ENCODE data around the gene ZNF527.
A peak's percentile ranks its signal among the peaks of the same experiment; 100 is the strongest.

ZNF527 gene

DNA sequence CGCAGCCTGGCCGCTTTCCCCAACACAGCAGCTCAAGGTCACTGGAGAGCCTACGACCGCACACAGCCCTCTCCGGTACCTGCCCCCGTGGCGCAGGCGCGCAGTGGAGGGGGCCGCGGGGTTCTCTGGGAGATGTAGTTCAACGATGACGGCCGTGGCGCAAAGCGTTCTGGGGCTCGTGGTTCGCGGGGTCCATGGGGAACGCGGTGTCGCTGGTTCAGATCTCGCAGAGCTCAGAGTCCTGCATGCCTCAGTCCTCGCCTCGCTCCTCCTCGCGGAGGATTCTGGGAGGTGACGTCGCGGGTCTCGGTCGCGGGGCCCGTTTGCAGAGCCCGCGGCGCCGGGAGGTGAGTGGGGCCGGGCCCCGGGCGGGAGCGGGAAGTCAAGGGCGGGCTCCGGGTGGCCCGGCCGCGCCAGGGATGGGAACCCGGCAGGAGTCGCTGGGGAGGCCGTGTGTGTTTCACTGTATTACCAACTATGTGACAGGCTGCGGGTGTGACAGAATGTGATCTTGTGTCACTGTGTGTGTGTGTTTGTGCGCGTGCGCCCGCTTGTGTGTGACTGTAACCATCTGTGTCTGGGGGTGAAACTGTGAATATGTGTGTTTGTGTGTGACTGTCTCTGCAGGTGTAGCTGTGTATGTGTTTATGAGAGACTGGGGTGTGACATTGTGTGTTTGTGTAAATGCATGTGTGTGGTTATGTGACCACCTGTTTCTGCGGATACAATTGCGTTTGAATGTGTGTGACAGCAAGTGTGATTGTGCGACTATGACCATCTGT is at the start of gene ZNF527:
TSS of gene ZNF527 (plus strand) at position 220 of the 782 bp plus-strand sequence. CDS start 3,100 bp downstream, outside the sequence.
- peak within 1 kb of the TSS; percentile 92 for H3K4me3 ChIP-seq (ENCODE audit: low read depth, low read length)
- H2AFZ ChIP-seq (ENCODE audit: low read length, unreplicated experiment), result peak within 1 kb of the TSS; percentile 94
- H3K36me3 ChIP-seq (ENCODE audit: insufficient read depth, low read length), result peaks cover 19% of the 10 kb centered on the region
- H3K27me3 ChIP-seq (ENCODE audit: insufficient read depth, low read length), result no peaks in the 10 kb centered on the region
- peaks cover 3% of the 10 kb centered on the region for H3K79me2 ChIP-seq (ENCODE audit: control insufficient read depth, insufficient read depth, low read length, unreplicated experiment)
- no peaks in the 10 kb centered on the region for H3K4me1 ChIP-seq (ENCODE audit: control insufficient read depth, insufficient read depth, low read length, unreplicated experiment)
- H3K27ac ChIP-seq (ENCODE audit: low read depth, low read length), result peak within 1 kb of the TSS; percentile 57

- Histone ChIP-seq H3K27ac (ENCODE audit: low read depth, low read length) (no peak overlapping the region), H2AFZ (ENCODE audit: low read length, unreplicated experiment) (no peak overlapping the region), H3K36me3 (ENCODE audit: insufficient read depth, low read length) (no peaks in the 10 kb centered on the region), H3K4me3 (ENCODE audit: low read depth, low read length) (no peak overlapping the region), H3K79me2 (ENCODE audit: control insufficient read depth, insufficient read depth, low read length, unreplicated experiment) (no peaks in the 10 kb centered on the region), H3K27me3 (ENCODE audit: insufficient read depth, low read length) (no peaks in the 10 kb centered on the region), H3K4me1 (ENCODE audit: control insufficient read depth, insufficient read depth, low read length, unreplicated experiment) (peaks cover 8% of the 10 kb centered on the region)
Observed at GRCh38 chr19:37329686-37330085, 41.2 kb upstream of the ZNF527 start.

GRCh38 chr19:37332839-37333238 is 38.1 kb upstream of the ZNF527 start:
- peak overlapping the region; percentile 53; the same call in 1 of the 2 replicates for H3K27ac ChIP-seq (ENCODE audit: low read depth, low read length)
- H2AFZ ChIP-seq (ENCODE audit: low read length, unreplicated experiment), result no peak overlapping the region
- H3K79me2 ChIP-seq (ENCODE audit: control insufficient read depth, insufficient read depth, low read length, unreplicated experiment), result peaks cover 12% of the 10 kb centered on the region
- H3K36me3 ChIP-seq (ENCODE audit: insufficient read depth, low read length), result no peaks in the 10 kb centered on the region
- H3K4me1 ChIP-seq (ENCODE audit: control insufficient read depth, insufficient read depth, low read length, unreplicated experiment), result peaks cover 13% of the 10 kb centered on the region
- H3K27me3 ChIP-seq (ENCODE audit: insufficient read depth, low read length), result no peaks in the 10 kb centered on the region
- H3K4me3 ChIP-seq (ENCODE audit: low read depth, low read length), result no peak overlapping the region

GRCh38 chr19:37333457-37333856 is 37.4 kb upstream of the ZNF527 start:
- Histone ChIP-seq H3K36me3 (ENCODE audit: insufficient read depth, low read length) (no peaks in the 10 kb centered on the region), H3K4me1 (ENCODE audit: control insufficient read depth, insufficient read depth, low read length, unreplicated experiment) (peaks cover 13% of the 10 kb centered on the region), H3K27me3 (ENCODE audit: insufficient read depth, low read length) (no peaks in the 10 kb centered on the region), H3K4me3 (ENCODE audit: low read depth, low read length) (no peak overlapping the region), H3K27ac (ENCODE audit: low read depth, low read length) (peak overlapping the region; percentile 53; the same call in 1 of the 2 replicates), H3K79me2 (ENCODE audit: control insufficient read depth, insufficient read depth, low read length, unreplicated experiment) (peaks cover 13% of the 10 kb centered on the region), H2AFZ (ENCODE audit: low read length, unreplicated experiment) (no peak overlapping the region)

- Histone ChIP-seq H3K27me3 (ENCODE audit: insufficient read depth, low read length) (no peaks in the 10 kb centered on the region), H3K4me3 (ENCODE audit: low read depth, low read length) (peak overlapping the region; percentile 92), H3K27ac (ENCODE audit: low read depth, low read length) (peak overlapping the region; percentile 57), H2AFZ (ENCODE audit: low read length, unreplicated experiment) (peak overlapping the region; percentile 43), H3K36me3 (ENCODE audit: insufficient read depth, low read length) (no peaks in the 10 kb centered on the region), H3K4me1 (ENCODE audit: control insufficient read depth, insufficient read depth, low read length, unreplicated experiment) (peaks cover 13% of the 10 kb centered on the region), H3K79me2 (ENCODE audit: control insufficient read depth, insufficient read depth, low read length, unreplicated experiment) (peaks cover 21% of the 10 kb centered on the region)
Observed at GRCh38 chr19:37334179-37335071, 36.5 kb upstream of the ZNF527 start.

DNA sequence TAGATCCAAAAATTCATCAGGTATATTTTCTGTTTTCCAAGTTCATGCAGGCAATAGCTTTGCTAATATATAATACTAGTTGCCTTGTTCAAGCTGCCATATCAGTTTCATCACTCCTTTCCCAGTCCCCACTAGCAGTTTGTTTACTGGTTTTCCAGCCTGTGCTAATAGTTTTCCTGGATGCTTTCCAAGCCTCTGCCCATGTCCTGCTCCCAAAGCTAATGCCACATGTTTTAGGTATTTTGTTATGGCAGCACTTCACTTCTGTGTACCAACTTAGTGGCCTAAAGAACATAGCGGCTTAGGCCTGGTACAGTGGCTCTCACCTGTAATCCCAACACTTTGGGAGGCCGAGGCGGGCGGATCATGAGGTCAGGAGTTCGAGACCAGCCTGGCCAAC is 28.1 kb upstream of the ZNF527 start:
- Histone ChIP-seq H3K36me3 (ENCODE audit: insufficient read depth, low read length) (peaks cover 2% of the 10 kb centered on the region), H3K27me3 (ENCODE audit: insufficient read depth, low read length) (no peaks in the 10 kb centered on the region), H3K4me3 (ENCODE audit: low read depth, low read length) (no peak overlapping the region), H3K4me1 (ENCODE audit: control insufficient read depth, insufficient read depth, low read length, unreplicated experiment) (no peaks in the 10 kb centered on the region), H3K79me2 (ENCODE audit: control insufficient read depth, insufficient read depth, low read length, unreplicated experiment) (peaks cover 15% of the 10 kb centered on the region), H3K27ac (ENCODE audit: low read depth, low read length) (no peak overlapping the region), H2AFZ (ENCODE audit: low read length, unreplicated experiment) (no peak overlapping the region)

DNA sequence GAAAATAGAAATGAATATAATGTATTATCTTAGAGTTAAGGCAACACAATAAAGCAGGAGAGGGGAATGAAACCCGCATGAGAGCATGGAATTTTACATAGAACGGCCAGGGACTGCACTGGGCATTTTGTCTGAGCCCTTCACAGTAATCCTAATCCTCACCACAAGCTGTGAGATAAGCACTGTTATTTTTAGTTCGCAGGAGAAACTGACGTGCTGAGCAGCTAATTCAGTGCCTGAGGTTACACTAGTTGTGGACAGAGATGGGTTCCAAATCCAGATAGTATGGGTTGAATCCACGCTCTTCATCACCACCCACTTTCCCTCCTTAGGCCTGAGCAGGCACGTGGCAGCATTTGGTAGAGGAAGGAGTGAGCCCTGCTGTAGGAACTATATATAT is 24.8 kb upstream of the ZNF527 start:
- Histone ChIP-seq H2AFZ (ENCODE audit: low read length, unreplicated experiment) (no peak overlapping the region), H3K27ac (ENCODE audit: low read depth, low read length) (no peak overlapping the region), H3K4me1 (ENCODE audit: control insufficient read depth, insufficient read depth, low read length, unreplicated experiment) (no peaks in the 10 kb centered on the region), H3K27me3 (ENCODE audit: insufficient read depth, low read length) (no peaks in the 10 kb centered on the region), H3K36me3 (ENCODE audit: insufficient read depth, low read length) (peaks cover 5% of the 10 kb centered on the region), H3K4me3 (ENCODE audit: low read depth, low read length) (no peak overlapping the region), H3K79me2 (ENCODE audit: control insufficient read depth, insufficient read depth, low read length, unreplicated experiment) (peaks cover under 1% of the 10 kb centered on the region)

GRCh38 chr19:37348060-37348459 is 22.8 kb upstream of the ZNF527 start:
- Histone ChIP-seq H3K27me3 (ENCODE audit: insufficient read depth, low read length) (no peaks in the 10 kb centered on the region), H2AFZ (ENCODE audit: low read length, unreplicated experiment) (no peak overlapping the region), H3K36me3 (ENCODE audit: insufficient read depth, low read length) (peaks cover 5% of the 10 kb centered on the region; the same call in 1 of the 2 replicates), H3K4me3 (ENCODE audit: low read depth, low read length) (no peak overlapping the region), H3K27ac (ENCODE audit: low read depth, low read length) (no peak overlapping the region), H3K4me1 (ENCODE audit: control insufficient read depth, insufficient read depth, low read length, unreplicated experiment) (no peaks in the 10 kb centered on the region), H3K79me2 (ENCODE audit: control insufficient read depth, insufficient read depth, low read length, unreplicated experiment) (no peaks in the 10 kb centered on the region)

DNA sequence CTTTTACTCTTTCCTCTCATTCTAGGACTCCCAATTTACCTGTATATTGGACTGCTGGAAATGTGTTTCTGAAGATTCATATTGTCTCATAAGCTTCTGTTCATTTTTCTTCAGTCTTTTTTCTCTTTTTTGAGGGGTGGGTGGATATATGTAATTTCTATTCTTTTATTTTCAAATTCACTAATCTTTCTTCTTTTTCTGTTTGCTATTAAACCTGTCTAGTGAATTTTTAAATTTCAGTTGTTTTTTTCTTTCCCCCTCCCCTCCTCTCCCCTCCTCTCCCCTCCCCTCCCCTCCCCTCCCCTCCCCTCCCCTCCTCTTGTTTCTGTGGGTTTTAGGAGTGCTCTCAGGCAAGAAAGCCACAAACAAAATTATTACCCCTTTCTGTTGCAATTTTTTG is 16.9 kb upstream of the ZNF527 start:
- Histone ChIP-seq H2AFZ (ENCODE audit: low read length, unreplicated experiment) (no peak overlapping the region), H3K27ac (ENCODE audit: low read depth, low read length) (no peak overlapping the region), H3K4me1 (ENCODE audit: control insufficient read depth, insufficient read depth, low read length, unreplicated experiment) (no peaks in the 10 kb centered on the region), H3K4me3 (ENCODE audit: low read depth, low read length) (no peak overlapping the region), H3K79me2 (ENCODE audit: control insufficient read depth, insufficient read depth, low read length, unreplicated experiment) (peaks cover 4% of the 10 kb centered on the region), H3K27me3 (ENCODE audit: insufficient read depth, low read length) (no peaks in the 10 kb centered on the region), H3K36me3 (ENCODE audit: insufficient read depth, low read length) (peaks cover 24% of the 10 kb centered on the region)

DNA sequence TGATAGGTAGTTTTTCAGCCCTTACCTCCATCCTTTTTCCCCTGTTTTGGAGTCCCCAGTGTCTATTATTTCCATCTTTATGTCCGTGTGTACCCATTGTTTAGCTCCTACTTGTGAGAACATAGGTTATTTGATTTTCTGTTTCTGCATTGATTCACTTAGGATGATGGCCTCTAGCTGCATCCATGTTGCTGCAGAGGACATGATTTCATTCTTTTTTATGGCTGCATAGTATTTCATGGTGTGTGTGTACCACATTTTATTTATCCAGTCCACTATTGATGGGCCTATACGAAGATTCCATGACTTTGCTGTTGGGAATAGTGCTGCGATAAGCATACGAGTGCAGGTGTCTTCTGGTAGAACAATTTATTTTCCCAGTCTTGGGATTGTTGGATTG is 15.0 kb upstream of the ZNF527 start:
- Histone ChIP-seq H3K27me3 (ENCODE audit: insufficient read depth, low read length) (no peaks in the 10 kb centered on the region), H3K79me2 (ENCODE audit: control insufficient read depth, insufficient read depth, low read length, unreplicated experiment) (peaks cover 4% of the 10 kb centered on the region), H2AFZ (ENCODE audit: low read length, unreplicated experiment) (no peak overlapping the region), H3K27ac (ENCODE audit: low read depth, low read length) (no peak overlapping the region), H3K4me1 (ENCODE audit: control insufficient read depth, insufficient read depth, low read length, unreplicated experiment) (no peaks in the 10 kb centered on the region), H3K4me3 (ENCODE audit: low read depth, low read length) (no peak overlapping the region), H3K36me3 (ENCODE audit: insufficient read depth, low read length) (peaks cover 20% of the 10 kb centered on the region)
